ENCODE results near the gene PIH1D2. TPM values are rescaled to one million over a fixed set of nuclear protein-coding genes. Genes with fewer than 3 reads are reported as not detected.

Gene PIH1D2
- total and polyA plus RNA-seq, 10 donors, result 0.18 to 2.2 (median 0.67) TPM

GRCh38 chr11:112044961-112045360, 28.9 kb downstream of the PIH1D2 start:
- H3K36me3 ChIP-seq, result peaks cover 0 to 95% (median 51%) of the 10 kb centered on the region in 6 donors
- peaks cover 0 to 6% (median 0%) of the 10 kb centered on the region in 8 donors for H3K9me3 ChIP-seq
- H3K27me3 ChIP-seq (replicated peaks in 1 of 7), result no peaks in the 10 kb centered on the region
- intact Hi-C loops (cut with DNase I; ENCODE audit: low total_unique reads), result no loop called here
- peaks cover 0 to 21% (median 13%) of the 10 kb centered on the region in 6 donors for H3K4me1 ChIP-seq
- TF ChIP-seq CTCF (IDR thresholded peaks at IDR 0.05 in 8 of 11, conservative IDR thresholded peaks at IDR 0.05 in 3 of 11) (no peak), POLR2A (IDR thresholded peaks at IDR 0.05) (no peak), POLR2AphosphoS5 (IDR thresholded peaks at IDR 0.05) (no peak)
- H3K27ac ChIP-seq, result no peak overlapping the region
- 91 to 100% (median 97%) methylated on average over 4 of the region's 4 CpGs for WGBS, 5 donors
- DNase-seq, result no peak
- H3K4me3 ChIP-seq, result no peak overlapping the region

GRCh38 chr11:112042961-112043304, 30.9 kb downstream of the PIH1D2 start:
- 96 to 100% (median 96%) methylated on average over 2 of the region's 2 CpGs for WGBS, 5 donors
- peaks cover 0 to 6% (median 0%) of the 10 kb centered on the region in 8 donors for H3K9me3 ChIP-seq
- H3K27me3 ChIP-seq (replicated peaks in 1 of 7), result no peaks in the 10 kb centered on the region
- intact Hi-C loops (cut with DNase I; ENCODE audit: low total_unique reads), result no loop called here
- peaks cover 0 to 2% (median under 1%) of the 10 kb centered on the region in 6 donors for H3K4me1 ChIP-seq
- TF ChIP-seq POLR2A (IDR thresholded peaks at IDR 0.05) (no peak), POLR2AphosphoS5 (IDR thresholded peaks at IDR 0.05) (no peak), CTCF (IDR thresholded peaks at IDR 0.05 in 8 of 11, conservative IDR thresholded peaks at IDR 0.05 in 3 of 11) (no peak)
- H3K4me3 ChIP-seq, result no peak overlapping the region
- no peak for DNase-seq
- no peak overlapping the region for H3K27ac ChIP-seq
- H3K36me3 ChIP-seq, result peaks cover 0 to 100% (median 66%) of the 10 kb centered on the region in 6 donors

GRCh38 chr11:112042161-112042960, 31.5 kb downstream of the PIH1D2 start:
- no peaks in the 10 kb centered on the region for H3K4me1 ChIP-seq
- H3K27me3 ChIP-seq (replicated peaks in 1 of 7), result no peaks in the 10 kb centered on the region
- no peak overlapping the region for H3K4me3 ChIP-seq
- intact Hi-C loops (cut with DNase I; ENCODE audit: low total_unique reads), result no loop called here
- TF ChIP-seq POLR2A (IDR thresholded peaks at IDR 0.05) (no peak), CTCF (IDR thresholded peaks at IDR 0.05 in 8 of 11, conservative IDR thresholded peaks at IDR 0.05 in 3 of 11) (no peak), POLR2AphosphoS5 (IDR thresholded peaks at IDR 0.05) (no peak)
- peaks cover 0 to 2% (median 0%) of the 10 kb centered on the region in 8 donors for H3K9me3 ChIP-seq
- 53 to 58% (median 57%) methylated on average over 6 of the region's 6 CpGs for WGBS, 5 donors
- H3K27ac ChIP-seq, result no peak overlapping the region
- peaks cover 0 to 100% (median 69%) of the 10 kb centered on the region in 6 donors for H3K36me3 ChIP-seq
- DNase-seq, result no peak

- no peak overlapping the region for H3K27ac ChIP-seq
- no peak overlapping the region for H3K4me3 ChIP-seq
- no peaks in the 10 kb centered on the region for H3K4me1 ChIP-seq
- TF ChIP-seq POLR2AphosphoS5 (IDR thresholded peaks at IDR 0.05) (no peak), CTCF (IDR thresholded peaks at IDR 0.05 in 8 of 11, conservative IDR thresholded peaks at IDR 0.05 in 3 of 11) (no peak), POLR2A (IDR thresholded peaks at IDR 0.05) (no peak)
- H3K36me3 ChIP-seq, result peaks cover 0 to 99% (median 62%) of the 10 kb centered on the region in 6 donors
- DNase-seq, result no peak
- H3K27me3 ChIP-seq (replicated peaks in 1 of 7), result no peaks in the 10 kb centered on the region
- intact Hi-C loops (cut with DNase I; ENCODE audit: low total_unique reads), result no loop called here
- H3K9me3 ChIP-seq, result no peaks in the 10 kb centered on the region
Measured at GRCh38 chr11:112037527-112037926, 36.3 kb downstream of the PIH1D2 start.

Data from spleen (tissue), 11 donors.